Body of pancreas (tissue), 4 donors: ENCODE measurements around the gene C4orf17. TPM values are rescaled to one million over a fixed set of nuclear protein-coding genes. Genes with fewer than 3 reads are reported as not detected.
"Not testable (repeated sequence)": the region's sequence is repeated elsewhere in the genome, so short reads cannot be mapped to it uniquely, and the experiment has no call there.

Experiments
- ATAC-seq: fragments of 150-250 bp; one replicate; pipeline ENCODE4 v1.9.1; 2016
- DNase-seq, 4 donors: peaks; one replicate each; pipeline ENCODE4 v3.0.0-alpha.2; 2019
- H3K27ac ChIP-seq, 4 donors: fragments of 200-600 bp; sonication (generic); 1 replicate in 3 of 4; 2 replicates in 1 of 4; pipeline versions ENCODE4 v1.5.1 to v1.6.1; 2016 to 2019; ENCODE audit warnings: mild to moderate bottlenecking in 1 of 4, mixed read lengths in 1 of 4, moderate library complexity in 1 of 4
- H3K27me3 ChIP-seq, 2 donors: fragments of 200-600 bp; sonication (generic); one replicate each; pipeline ENCODE4 v1.6.0; 2016; ENCODE audit warnings: mild to moderate bottlenecking in 1 of 2
- H3K36me3 ChIP-seq, 2 donors: fragments of 200-600 bp; sonication (generic); replicated peaks in 1 of 2; 2 replicates each; pipeline ENCODE4 v1.5.1; 2016; ENCODE audit warnings: low read depth in 2 of 2; ENCODE audit not compliant: insufficient read depth in 1 of 2
- H3K4me1 ChIP-seq: fragments of 200-600 bp; sonication (generic); one replicate; pipeline ENCODE4 v1.6.0; 2016
- H3K4me3 ChIP-seq, 2 donors: fragments of 200-600 bp; sonication (generic); 1 replicate in 1 of 2; 2 replicates in 1 of 2; pipeline ENCODE4 v1.5.1; 2016 to 2019
- H3K9me3 ChIP-seq, 3 donors: fragments of 200-600 bp; sonication (generic); 1 replicate in 2 of 3; 2 replicates in 1 of 3; pipeline ENCODE4 v1.5.1; 2016
- POLR2A ChIP-seq, 3 donors: fragments of 450-650 bp; IDR thresholded peaks; one replicate each; pipeline ENCODE4 v1.6.1; 2016; ENCODE audit warnings: antibody characterized with exemption in 3 of 3, mild to moderate bottlenecking in 2 of 3
- WGBS, 2 donors: methylation state at CpG; one replicate each; pipeline ENCODE4 v1.1.5; 2017; 5-methylcytosine and 5-hydroxymethylcytosine counted together
- intact Hi-C: fragments of 100-400 bp; cut with DNase I; formaldehyde crosslinking; loops from one replicate; pipeline ENCODE4 v1.15.1; 2023
- total RNA-seq, 2 donors: library from RNA; depleted of rRNA; stranded (reverse); fragments of >200 nt; gene quantifications; one replicate each; pipeline ENCODE4 v1.1.0, GENCODE V29; 2016
- TF ChIP-seq, protein P1 (sequence below), 7 experiments: fragments of 450-650 bp in 4 of 7; fragments of 200-600 bp in 3 of 7; sonication (generic) in 3 of 7; IDR thresholded peaks; one replicate each; pipeline ENCODE4 v1.5.1; 2016 to 2019; ENCODE audit warnings: antibody characterized with exemption in 7 of 7

C4orf17 gene
- total RNA-seq, 2 donors from 2014 or later: not detected

DNA sequence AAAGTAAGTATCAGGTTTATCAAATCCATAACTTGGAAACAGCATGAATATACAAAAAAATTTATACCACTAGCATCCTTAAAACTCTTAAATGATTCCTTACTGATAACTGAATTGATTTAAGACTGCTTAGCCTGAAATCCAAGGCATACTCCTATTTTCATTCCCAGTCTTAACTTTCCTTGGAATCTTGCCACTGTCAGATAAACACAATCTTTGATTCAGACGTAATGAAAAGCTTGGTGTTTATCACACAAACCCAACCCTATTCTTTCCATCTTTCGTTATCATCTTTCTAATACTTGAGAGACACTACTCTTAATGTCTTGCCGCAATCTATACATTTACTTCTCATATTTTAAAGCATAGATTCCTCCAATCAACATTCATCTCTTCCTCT lies 19.1 kb downstream of the C4orf17 start:
- ATAC-seq (no peak), DNase-seq (no peak)
- Histone ChIP-seq H3K36me3 (no peaks in the 10 kb centered on the region), H3K27me3 (no peaks in the 10 kb centered on the region), H3K27ac (no peak overlapping the region), H3K4me1 (no peaks in the 10 kb centered on the region), H3K9me3 (no peaks in the 10 kb centered on the region), H3K4me3 (no peak overlapping the region)
- WGBS, 2 donors: 56 to 61% methylated on average over 3 of the region's 3 CpGs
- intact Hi-C loops: no loop called here
- TF ChIP-seq, protein P1, sequence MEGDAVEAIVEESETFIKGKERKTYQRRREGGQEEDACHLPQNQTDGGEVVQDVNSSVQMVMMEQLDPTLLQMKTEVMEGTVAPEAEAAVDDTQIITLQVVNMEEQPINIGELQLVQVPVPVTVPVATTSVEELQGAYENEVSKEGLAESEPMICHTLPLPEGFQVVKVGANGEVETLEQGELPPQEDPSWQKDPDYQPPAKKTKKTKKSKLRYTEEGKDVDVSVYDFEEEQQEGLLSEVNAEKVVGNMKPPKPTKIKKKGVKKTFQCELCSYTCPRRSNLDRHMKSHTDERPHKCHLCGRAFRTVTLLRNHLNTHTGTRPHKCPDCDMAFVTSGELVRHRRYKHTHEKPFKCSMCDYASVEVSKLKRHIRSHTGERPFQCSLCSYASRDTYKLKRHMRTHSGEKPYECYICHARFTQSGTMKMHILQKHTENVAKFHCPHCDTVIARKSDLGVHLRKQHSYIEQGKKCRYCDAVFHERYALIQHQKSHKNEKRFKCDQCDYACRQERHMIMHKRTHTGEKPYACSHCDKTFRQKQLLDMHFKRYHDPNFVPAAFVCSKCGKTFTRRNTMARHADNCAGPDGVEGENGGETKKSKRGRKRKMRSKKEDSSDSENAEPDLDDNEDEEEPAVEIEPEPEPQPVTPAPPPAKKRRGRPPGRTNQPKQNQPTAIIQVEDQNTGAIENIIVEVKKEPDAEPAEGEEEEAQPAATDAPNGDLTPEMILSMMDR (IDR thresholded peaks at IDR 0.05): no peak
- no peak for TF ChIP-seq POLR2A (IDR thresholded peaks at IDR 0.05)

DNA sequence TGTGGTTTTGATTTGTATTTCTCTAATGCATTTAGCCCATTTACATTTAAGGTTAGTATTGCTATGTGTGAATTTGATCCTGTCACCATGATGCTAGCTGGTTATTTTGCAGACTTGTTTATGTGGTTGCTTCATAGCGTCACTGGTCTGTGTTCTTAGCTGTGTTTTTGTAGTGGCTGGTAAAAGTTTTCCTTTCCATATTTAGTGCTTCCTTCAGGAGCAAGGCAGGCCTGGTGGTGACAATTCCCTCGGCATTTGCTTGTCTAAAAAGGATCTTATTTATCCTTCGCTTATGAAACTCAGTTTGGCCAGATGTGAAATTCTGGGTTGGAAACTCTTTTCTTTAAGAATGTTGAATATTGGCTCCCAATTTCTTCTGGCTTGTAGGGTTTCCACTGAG lies 23.9 kb downstream of the C4orf17 start:
- DNase-seq, intact Hi-C loops: not testable (repeated sequence)
- WGBS, 2 donors: 95 to 98% methylated on average over 3 of the region's 3 CpGs

DNA sequence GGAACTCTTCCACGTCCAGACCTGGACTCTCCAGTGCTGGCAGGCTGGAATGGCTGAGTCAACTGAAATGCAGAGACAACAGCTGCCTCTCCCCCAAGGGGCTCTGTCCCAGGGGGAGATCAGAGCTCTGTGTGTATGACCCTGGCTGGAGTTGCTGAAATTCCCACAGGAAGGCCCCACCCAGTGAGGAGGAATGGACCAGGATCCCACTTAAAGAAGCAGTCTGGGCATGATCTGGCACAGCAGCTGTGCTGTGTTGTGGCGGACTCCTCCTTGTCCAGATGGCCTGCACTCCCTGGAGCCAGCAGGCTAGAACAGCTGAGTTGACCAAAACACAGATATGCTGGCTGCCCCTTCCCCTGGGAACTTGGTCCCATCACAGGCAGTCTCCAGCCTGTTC lies 25.4 kb downstream of the C4orf17 start:
- WGBS, 2 donors: 63 to 73% methylated on average over 1 to 2 of the region's 2 CpGs
- no peak overlapping the region for H3K4me3 ChIP-seq
- no peaks in the 10 kb centered on the region for H3K27me3 ChIP-seq
- no peaks in the 10 kb centered on the region for H3K9me3 ChIP-seq
- no peaks in the 10 kb centered on the region for H3K36me3 ChIP-seq
- intact Hi-C loops: no loop called here
- no peak for DNase-seq
- no peak for TF ChIP-seq POLR2A (IDR thresholded peaks at IDR 0.05)
- TF ChIP-seq, protein P1 (IDR thresholded peaks at IDR 0.05): no peak
- ATAC-seq: no peak
- no peak overlapping the region for H3K27ac ChIP-seq
- peaks cover 6% of the 10 kb centered on the region for H3K4me1 ChIP-seq

More for the DNA sequence above, 23.9 kb downstream of the C4orf17 start:
- H3K27me3 ChIP-seq, H3K27ac ChIP-seq, H3K36me3 ChIP-seq, H3K4me3 ChIP-seq, H3K9me3 ChIP-seq, H3K4me1 ChIP-seq, ATAC-seq: not testable (repeated sequence)

DNA sequence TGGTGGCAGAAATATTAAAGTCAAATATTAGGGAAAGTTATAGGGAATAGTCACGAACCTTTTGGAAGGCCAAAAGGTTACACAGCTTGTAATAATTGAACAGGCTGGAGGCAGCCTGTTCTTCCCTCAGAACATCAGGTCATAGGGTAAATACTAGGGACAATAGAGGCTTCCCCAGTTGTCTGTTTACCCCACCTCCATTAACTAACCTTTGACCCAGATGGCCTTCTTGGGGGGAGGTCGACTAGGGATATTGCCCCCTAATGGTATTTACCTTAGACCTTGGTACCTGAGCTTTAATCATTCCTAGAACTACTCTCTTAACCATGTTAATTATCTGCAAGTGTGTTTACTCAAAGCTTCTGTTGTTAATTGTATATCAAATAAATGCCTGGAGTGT lies 26.0 kb downstream of the C4orf17 start:
- intact Hi-C loops: no loop called here
- H3K9me3 ChIP-seq: no peaks in the 10 kb centered on the region
- 59 to 62% methylated on average over 2 of the region's 2 CpGs for WGBS, 2 donors
- DNase-seq (no peak), ATAC-seq (no peak)
- peaks cover 6% of the 10 kb centered on the region for H3K4me1 ChIP-seq
- no peak overlapping the region for H3K4me3 ChIP-seq
- TF ChIP-seq POLR2A (IDR thresholded peaks at IDR 0.05): no peak
- TF ChIP-seq, protein P1 (IDR thresholded peaks at IDR 0.05): no peak
- no peaks in the 10 kb centered on the region for H3K27me3 ChIP-seq
- H3K27ac ChIP-seq: no peak overlapping the region
- no peaks in the 10 kb centered on the region for H3K36me3 ChIP-seq

DNA sequence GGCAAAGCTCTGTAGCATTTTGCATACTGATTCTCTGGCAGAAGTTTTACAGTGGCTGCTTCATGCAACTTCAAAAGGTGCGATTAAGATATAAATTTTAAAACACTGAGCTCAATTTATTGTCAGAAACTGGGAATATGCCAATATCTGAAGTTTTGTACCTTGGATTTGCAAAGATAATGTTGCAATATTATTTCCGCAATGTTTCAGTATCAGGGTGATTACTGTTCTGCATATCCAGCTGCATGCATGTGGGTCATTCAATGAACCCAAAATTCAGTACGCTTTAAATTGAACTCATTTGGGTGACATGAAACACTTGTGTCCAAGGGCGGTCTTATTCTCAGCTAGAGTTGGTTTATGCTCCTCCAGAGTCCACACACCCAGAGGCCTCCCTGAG lies 26.9 kb downstream of the C4orf17 start:
- TF ChIP-seq, protein P1 (IDR thresholded peaks at IDR 0.05): no peak
- no peak for TF ChIP-seq POLR2A (IDR thresholded peaks at IDR 0.05)
- ATAC-seq (no peak), DNase-seq (no peak)
- Histone ChIP-seq H3K27ac (no peak overlapping the region), H3K27me3 (no peaks in the 10 kb centered on the region), H3K36me3 (no peaks in the 10 kb centered on the region), H3K4me1 (peaks cover 6% of the 10 kb centered on the region), H3K4me3 (no peak overlapping the region), H3K9me3 (no peaks in the 10 kb centered on the region)
- intact Hi-C loops: no loop called here
- WGBS, 2 donors: 59 to 80% methylated on average over 4 of the region's 4 CpGs
